C4-2B (cell line): ENCODE results near the gene RELB.
"Not testable (repeated sequence)": the region's sequence is repeated elsewhere in the genome, so short reads cannot be mapped to it uniquely, and the experiment has no call there.

ENCODE experiments used
- H3K27ac ChIP-seq: fragments of 450-650 bp; 2 replicates; pipeline ENCODE4 v1.5.1; 2017
- CTCF ChIP-seq: fragments of 450-650 bp; conservative IDR thresholded peaks from 2 replicates; pipeline ENCODE4 v1.5.1; 2017; ENCODE audit warnings: mild to moderate bottlenecking
- ZFX ChIP-seq: fragments of 450-650 bp; IDR thresholded peaks from 2 replicates; pipeline ENCODE4 v1.6.1; 2017

Gene RELB

DNA sequence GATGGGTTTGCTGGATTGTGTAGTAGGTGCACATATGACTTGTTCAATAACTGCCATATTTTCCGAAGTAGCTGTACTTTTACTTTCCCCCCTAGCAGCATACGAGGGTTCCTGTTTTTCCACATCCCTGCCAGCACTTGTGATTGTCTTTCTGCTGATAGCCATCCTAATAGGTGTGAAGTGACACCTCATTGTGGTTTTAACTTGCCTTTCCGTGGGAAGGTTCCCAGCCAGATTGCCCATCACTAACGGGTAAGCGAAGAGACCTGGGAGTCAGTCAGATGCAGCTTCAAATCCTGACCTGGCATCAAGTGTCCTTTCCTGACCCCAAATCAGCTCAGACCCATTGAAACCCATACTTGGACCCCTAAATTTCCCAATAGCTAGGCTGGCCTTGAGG lies 41.6 kb upstream of the RELB start:
- H3K27ac ChIP-seq, result no peak overlapping the region
- no peak for TF ChIP-seq CTCF
- no peak for TF ChIP-seq ZFX

GRCh38 chr19:44960906-44961728 lies 40.1 kb upstream of the RELB start:
- no peak for TF ChIP-seq ZFX
- TF ChIP-seq CTCF, result no peak
- H3K27ac ChIP-seq, result no peak overlapping the region

DNA sequence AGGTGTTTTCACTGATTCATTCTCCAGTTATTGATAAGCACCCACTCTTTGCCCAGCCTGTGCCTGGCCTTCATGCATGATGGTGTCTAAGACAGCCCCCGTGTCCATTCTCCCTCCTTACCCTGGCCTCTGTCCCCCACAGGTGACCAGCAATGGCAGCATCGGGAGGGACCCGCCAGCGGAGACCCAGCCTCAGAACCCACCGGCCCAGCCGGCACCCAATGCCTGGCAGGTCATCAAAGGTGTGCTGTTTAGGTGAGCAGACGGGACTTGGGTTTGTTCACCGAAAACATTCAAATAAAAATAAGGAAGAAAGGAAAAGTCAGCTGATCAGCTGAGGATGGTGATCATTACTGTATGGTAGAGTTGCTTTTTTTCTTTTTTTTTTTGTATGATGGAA lies 39.4 kb upstream of the RELB start:
- no peak overlapping the region for H3K27ac ChIP-seq
- TF ChIP-seq CTCF (no peak), ZFX (no peak)

DNA sequence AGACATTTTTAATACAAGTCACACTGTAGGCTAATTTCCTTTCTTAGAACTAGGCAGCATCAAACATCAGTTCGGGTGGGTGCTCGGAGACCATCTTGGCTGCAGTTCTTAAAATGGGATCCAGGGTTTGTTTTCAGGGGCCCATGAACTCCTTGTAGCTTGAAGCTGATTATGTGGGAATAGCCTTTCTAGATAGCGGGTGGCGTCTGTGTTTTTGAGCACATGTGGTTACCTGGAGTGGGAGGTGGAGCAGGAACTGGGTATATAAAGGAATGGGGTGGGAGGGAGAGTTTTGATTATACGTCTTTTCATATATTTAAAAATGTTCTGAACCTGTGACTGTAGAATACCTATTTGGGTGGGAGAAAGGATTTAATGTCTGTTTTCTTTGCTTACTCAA lies 33.1 kb upstream of the RELB start:
- no peak overlapping the region for H3K27ac ChIP-seq
- TF ChIP-seq ZFX (no peak), CTCF (no peak)

DNA sequence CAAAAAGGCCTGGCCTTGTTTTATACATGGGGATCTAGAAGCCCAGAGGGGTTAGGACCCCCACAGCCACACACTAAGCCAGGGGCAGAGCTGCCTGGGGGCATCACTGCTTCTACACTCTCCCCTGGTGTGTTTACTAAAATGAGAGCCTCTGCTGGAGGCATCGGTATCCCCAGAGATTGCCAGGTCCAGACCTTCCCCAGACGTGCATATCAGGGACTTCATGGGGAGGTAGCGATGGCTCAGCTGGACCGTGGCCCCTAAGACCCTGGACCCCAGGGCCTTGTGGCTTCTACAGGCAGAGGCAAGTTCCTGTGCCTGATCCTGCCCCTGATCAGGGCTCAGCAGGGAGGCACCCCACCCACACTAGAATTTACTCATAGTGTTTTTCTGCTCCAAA lies 32.6 kb upstream of the RELB start:
- H3K27ac ChIP-seq, result no peak overlapping the region
- TF ChIP-seq CTCF (no peak), ZFX (no peak)

GRCh38 chr19:44969437-44969836 lies 31.8 kb upstream of the RELB start:
- no peak for TF ChIP-seq CTCF
- TF ChIP-seq ZFX, result no peak
- H3K27ac ChIP-seq, result no peak overlapping the region

GRCh38 chr19:44971451-44971850 lies 29.8 kb upstream of the RELB start:
- H3K27ac ChIP-seq, result not testable (repeated sequence)

- no peak overlapping the region for H3K27ac ChIP-seq
- no peak for TF ChIP-seq ZFX
- no peak for TF ChIP-seq CTCF
Observed at GRCh38 chr19:44972802-44973201, 28.5 kb upstream of the RELB start.
